ENCODE results near the gene CFLAR.

DNA sequence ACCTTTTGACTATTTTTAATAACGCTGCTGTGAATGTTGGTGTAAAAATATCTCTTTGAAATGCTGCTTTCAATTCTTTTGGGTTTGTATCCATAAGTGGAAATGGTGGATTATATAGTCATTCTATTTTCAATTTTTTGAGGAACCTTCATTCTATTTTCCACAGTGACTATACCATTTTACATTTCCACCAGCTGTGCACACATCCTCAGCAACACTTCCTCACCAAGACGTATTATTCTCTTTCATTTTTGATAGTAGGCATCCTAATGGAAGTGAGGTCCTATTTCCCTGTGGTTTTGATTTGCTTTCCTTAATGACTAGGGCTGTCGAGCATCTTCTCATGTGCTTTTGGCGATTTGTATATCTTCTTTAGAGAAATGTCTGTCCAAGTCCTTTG lies 81.8 kb downstream of the CFLAR start:
- no peak for TF ChIP-seq EP300 (IDR thresholded peaks at IDR 0.05)
- TF ChIP-seq, protein P1, sequence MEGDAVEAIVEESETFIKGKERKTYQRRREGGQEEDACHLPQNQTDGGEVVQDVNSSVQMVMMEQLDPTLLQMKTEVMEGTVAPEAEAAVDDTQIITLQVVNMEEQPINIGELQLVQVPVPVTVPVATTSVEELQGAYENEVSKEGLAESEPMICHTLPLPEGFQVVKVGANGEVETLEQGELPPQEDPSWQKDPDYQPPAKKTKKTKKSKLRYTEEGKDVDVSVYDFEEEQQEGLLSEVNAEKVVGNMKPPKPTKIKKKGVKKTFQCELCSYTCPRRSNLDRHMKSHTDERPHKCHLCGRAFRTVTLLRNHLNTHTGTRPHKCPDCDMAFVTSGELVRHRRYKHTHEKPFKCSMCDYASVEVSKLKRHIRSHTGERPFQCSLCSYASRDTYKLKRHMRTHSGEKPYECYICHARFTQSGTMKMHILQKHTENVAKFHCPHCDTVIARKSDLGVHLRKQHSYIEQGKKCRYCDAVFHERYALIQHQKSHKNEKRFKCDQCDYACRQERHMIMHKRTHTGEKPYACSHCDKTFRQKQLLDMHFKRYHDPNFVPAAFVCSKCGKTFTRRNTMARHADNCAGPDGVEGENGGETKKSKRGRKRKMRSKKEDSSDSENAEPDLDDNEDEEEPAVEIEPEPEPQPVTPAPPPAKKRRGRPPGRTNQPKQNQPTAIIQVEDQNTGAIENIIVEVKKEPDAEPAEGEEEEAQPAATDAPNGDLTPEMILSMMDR (IDR thresholded peaks at IDR 0.05): no peak
- no peak for TF ChIP-seq POLR2AphosphoS5 (IDR thresholded peaks at IDR 0.05)
